ENCODE measurements around the gene PIP5K1B. TPM values are rescaled to one million over a fixed set of nuclear protein-coding genes. Genes with fewer than 3 reads are reported as not detected.

PIP5K1B gene
- total and polyA plus RNA-seq, 2 experiments from 2014 or later = 1.3 to 2.8 TPM

DNA sequence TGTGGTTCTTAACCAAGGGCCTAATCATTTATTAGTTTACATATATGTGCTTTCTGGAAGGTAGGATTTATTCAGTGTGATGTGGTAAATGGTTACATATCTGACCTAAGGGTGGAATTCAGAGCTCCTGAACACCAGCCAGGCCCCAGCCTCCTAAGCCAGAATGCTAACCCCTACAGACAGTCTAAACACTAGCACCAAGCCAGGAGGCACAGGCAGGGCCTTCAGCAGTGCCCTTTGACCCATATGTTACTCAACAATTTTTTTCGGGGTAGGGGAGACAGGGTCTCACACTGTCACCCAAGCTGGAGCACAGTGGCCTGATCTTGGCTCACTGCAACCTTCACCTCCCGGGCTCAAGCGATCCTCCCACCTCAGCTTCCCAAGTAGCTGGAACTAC, 268.6 kb downstream of the PIP5K1B start (continued):
- no peak for TF ChIP-seq EZH2phosphoT487 (IDR thresholded peaks at IDR 0.05; ENCODE audit: unreplicated experiment)

DNA sequence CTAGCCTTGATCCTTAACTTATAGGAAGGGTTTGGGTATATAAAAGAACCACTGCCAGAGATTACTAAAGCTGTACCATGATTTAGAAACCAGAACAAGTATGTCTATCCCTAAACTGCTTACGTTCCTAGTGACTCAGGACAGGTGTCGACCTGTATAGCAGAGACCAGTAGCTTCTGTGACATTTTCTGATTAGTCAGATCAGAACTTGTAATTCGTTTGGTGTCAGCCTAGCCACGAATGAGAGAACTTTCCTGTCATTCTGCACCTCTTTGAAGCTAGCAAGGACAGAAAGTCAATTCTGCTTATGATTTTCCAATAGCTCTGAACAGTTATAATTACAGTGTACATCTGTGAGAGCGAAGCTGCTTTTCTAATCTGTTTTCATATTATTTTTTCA, 269.4 kb downstream of the PIP5K1B start:
- no peak overlapping the region for H3K27ac ChIP-seq (ENCODE audit: low read depth)
- Mint-ChIP-seq H3K27me3 (ENCODE audit: insufficient read depth, low read depth, poor library complexity) (no peaks in the 10 kb centered on the region), H3K4me3 (no peak overlapping the region), H3K9me3 (peaks cover 13% of the 10 kb centered on the region), H3K27ac (no peak overlapping the region), H3K36me3 (ENCODE audit: low read depth) (peaks cover 17% of the 10 kb centered on the region; the same call in 2 of the 3 replicates), H3K4me1 (peaks cover 1% of the 10 kb centered on the region)
- no peak overlapping the region for H3K4me3 ChIP-seq
- no peaks in the 10 kb centered on the region for H3K79me2 ChIP-seq (replicated peaks; ENCODE audit: insufficient read depth)
- TF ChIP-seq, protein P1, sequence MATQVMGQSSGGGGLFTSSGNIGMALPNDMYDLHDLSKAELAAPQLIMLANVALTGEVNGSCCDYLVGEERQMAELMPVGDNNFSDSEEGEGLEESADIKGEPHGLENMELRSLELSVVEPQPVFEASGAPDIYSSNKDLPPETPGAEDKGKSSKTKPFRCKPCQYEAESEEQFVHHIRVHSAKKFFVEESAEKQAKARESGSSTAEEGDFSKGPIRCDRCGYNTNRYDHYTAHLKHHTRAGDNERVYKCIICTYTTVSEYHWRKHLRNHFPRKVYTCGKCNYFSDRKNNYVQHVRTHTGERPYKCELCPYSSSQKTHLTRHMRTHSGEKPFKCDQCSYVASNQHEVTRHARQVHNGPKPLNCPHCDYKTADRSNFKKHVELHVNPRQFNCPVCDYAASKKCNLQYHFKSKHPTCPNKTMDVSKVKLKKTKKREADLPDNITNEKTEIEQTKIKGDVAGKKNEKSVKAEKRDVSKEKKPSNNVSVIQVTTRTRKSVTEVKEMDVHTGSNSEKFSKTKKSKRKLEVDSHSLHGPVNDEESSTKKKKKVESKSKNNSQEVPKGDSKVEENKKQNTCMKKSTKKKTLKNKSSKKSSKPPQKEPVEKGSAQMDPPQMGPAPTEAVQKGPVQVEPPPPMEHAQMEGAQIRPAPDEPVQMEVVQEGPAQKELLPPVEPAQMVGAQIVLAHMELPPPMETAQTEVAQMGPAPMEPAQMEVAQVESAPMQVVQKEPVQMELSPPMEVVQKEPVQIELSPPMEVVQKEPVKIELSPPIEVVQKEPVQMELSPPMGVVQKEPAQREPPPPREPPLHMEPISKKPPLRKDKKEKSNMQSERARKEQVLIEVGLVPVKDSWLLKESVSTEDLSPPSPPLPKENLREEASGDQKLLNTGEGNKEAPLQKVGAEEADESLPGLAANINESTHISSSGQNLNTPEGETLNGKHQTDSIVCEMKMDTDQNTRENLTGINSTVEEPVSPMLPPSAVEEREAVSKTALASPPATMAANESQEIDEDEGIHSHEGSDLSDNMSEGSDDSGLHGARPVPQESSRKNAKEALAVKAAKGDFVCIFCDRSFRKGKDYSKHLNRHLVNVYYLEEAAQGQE (IDR thresholded peaks at IDR 0.05; ENCODE audit: unreplicated experiment) = no peak
- TF ChIP-seq NANOG (IDR thresholded peaks at IDR 0.05; ENCODE audit: borderline replicate concordance) (no peak), ZNF331 (CRISPR knock-in tag; IDR thresholded peaks at IDR 0.05; ENCODE audit: low read depth) (no peak), ZNF114 (CRISPR knock-in tag; IDR thresholded peaks at IDR 0.05) (no peak), JUNB (IDR thresholded peaks at IDR 0.05; ENCODE audit: unreplicated experiment) (no peak), POLR2AphosphoS5 (IDR thresholded peaks at IDR 0.05; ENCODE audit: low read depth) (no peak), EZH2 (IDR thresholded peaks at IDR 0.05; ENCODE audit: low read depth, unreplicated experiment) (no peak)
- TF ChIP-seq, protein P2, sequence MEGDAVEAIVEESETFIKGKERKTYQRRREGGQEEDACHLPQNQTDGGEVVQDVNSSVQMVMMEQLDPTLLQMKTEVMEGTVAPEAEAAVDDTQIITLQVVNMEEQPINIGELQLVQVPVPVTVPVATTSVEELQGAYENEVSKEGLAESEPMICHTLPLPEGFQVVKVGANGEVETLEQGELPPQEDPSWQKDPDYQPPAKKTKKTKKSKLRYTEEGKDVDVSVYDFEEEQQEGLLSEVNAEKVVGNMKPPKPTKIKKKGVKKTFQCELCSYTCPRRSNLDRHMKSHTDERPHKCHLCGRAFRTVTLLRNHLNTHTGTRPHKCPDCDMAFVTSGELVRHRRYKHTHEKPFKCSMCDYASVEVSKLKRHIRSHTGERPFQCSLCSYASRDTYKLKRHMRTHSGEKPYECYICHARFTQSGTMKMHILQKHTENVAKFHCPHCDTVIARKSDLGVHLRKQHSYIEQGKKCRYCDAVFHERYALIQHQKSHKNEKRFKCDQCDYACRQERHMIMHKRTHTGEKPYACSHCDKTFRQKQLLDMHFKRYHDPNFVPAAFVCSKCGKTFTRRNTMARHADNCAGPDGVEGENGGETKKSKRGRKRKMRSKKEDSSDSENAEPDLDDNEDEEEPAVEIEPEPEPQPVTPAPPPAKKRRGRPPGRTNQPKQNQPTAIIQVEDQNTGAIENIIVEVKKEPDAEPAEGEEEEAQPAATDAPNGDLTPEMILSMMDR (conservative IDR thresholded peaks at IDR 0.05; ENCODE audit: low read depth in 2 of 2) = no peak
- TF ChIP-seq, protein P3, sequence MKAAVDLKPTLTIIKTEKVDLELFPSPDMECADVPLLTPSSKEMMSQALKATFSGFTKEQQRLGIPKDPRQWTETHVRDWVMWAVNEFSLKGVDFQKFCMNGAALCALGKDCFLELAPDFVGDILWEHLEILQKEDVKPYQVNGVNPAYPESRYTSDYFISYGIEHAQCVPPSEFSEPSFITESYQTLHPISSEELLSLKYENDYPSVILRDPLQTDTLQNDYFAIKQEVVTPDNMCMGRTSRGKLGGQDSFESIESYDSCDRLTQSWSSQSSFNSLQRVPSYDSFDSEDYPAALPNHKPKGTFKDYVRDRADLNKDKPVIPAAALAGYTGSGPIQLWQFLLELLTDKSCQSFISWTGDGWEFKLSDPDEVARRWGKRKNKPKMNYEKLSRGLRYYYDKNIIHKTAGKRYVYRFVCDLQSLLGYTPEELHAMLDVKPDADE (IDR thresholded peaks at IDR 0.05) = no peak
- TF ChIP-seq, protein P4, sequence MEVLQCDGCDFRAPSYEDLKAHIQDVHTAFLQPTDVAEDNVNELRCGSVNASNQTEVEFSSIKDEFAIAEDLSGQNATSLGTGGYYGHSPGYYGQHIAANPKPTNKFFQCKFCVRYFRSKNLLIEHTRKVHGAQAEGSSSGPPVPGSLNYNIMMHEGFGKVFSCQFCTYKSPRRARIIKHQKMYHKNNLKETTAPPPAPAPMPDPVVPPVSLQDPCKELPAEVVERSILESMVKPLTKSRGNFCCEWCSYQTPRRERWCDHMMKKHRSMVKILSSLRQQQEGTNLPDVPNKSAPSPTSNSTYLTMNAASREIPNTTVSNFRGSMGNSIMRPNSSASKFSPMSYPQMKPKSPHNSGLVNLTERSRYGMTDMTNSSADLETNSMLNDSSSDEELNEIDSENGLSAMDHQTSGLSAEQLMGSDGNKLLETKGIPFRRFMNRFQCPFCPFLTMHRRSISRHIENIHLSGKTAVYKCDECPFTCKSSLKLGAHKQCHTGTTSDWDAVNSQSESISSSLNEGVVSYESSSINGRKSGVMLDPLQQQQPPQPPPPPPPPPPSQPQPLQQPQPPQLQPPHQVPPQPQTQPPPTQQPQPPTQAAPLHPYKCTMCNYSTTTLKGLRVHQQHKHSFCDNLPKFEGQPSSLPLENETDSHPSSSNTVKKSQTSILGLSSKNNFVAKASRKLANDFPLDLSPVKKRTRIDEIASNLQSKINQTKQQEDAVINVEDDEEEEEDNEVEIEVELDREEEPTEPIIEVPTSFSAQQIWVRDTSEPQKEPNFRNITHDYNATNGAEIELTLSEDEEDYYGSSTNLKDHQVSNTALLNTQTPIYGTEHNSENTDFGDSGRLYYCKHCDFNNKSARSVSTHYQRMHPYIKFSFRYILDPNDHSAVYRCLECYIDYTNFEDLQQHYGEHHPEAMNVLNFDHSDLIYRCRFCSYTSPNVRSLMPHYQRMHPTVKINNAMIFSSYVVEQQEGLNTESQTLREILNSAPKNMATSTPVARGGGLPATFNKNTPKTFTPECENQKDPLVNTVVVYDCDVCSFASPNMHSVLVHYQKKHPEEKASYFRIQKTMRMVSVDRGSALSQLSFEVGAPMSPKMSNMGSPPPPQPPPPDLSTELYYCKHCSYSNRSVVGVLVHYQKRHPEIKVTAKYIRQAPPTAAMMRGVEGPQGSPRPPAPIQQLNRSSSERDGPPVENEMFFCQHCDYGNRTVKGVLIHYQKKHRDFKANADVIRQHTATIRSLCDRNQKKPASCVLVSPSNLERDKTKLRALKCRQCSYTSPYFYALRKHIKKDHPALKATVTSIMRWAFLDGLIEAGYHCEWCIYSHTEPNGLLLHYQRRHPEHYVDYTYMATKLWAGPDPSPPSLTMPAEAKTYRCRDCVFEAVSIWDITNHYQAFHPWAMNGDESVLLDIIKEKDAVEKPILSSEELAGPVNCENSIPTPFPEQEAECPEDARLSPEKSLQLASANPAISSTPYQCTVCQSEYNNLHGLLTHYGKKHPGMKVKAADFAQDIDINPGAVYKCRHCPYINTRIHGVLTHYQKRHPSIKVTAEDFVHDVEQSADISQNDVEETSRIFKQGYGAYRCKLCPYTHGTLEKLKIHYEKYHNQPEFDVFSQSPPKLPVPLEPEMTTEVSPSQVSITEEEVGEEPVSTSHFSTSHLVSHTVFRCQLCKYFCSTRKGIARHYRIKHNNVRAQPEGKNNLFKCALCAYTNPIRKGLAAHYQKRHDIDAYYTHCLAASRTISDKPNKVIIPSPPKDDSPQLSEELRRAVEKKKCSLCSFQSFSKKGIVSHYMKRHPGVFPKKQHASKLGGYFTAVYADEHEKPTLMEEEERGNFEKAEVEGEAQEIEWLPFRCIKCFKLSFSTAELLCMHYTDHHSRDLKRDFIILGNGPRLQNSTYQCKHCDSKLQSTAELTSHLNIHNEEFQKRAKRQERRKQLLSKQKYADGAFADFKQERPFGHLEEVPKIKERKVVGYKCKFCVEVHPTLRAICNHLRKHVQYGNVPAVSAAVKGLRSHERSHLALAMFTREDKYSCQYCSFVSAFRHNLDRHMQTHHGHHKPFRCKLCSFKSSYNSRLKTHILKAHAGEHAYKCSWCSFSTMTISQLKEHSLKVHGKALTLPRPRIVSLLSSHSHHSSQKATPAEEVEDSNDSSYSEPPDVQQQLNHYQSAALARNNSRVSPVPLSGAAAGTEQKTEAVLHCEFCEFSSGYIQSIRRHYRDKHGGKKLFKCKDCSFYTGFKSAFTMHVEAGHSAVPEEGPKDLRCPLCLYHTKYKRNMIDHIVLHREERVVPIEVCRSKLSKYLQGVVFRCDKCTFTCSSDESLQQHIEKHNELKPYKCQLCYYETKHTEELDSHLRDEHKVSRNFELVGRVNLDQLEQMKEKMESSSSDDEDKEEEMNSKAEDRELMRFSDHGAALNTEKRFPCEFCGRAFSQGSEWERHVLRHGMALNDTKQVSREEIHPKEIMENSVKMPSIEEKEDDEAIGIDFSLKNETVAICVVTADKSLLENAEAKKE (CRISPR knock-in tag; IDR thresholded peaks at IDR 0.05) = no peak
- H3F3A ChIP-seq (replicated peaks; ENCODE audit: low read depth) = no peaks in the 10 kb centered on the region
- H2AFZ ChIP-seq = no peak overlapping the region
- H3K4me2 ChIP-seq = no peak overlapping the region
- no peaks in the 10 kb centered on the region for H3K4me1 ChIP-seq (ENCODE audit: insufficient read depth)
- no peaks in the 10 kb centered on the region for H3K27me3 ChIP-seq (ENCODE audit: insufficient read depth)
- ATAC-seq (no peak), DNase-seq (ENCODE audit: low spot score) (no peak)
- H3K36me3 ChIP-seq (ENCODE audit: insufficient read depth) = no peaks in the 10 kb centered on the region
- no peaks in the 10 kb centered on the region for H4K20me1 ChIP-seq (replicated peaks; ENCODE audit: insufficient read depth)
- H3K9me2 ChIP-seq (ENCODE audit: insufficient read depth) = 0 out of 2 replicates have a peak, but pooled peaks cover 3% of the 10 kb centered on the region

Data from GM23338 (cell line).